Adipocyte (in vitro differentiated cells): Measurements from ENCODE around the gene MSH4.
"Not testable (repeated sequence)": the region's sequence is repeated elsewhere in the genome, so short reads cannot be mapped to it uniquely, and the experiment has no call there.

Experiments used
- DNase-seq: peaks from one replicate; pipeline ENCODE4 v3.0.0-alpha.2; 2015; ENCODE audit warnings: low read depth
- H3K27me3 ChIP-seq: replicated peaks from 2 replicates; pipeline ENCODE4 v1.7.0; 2013; ENCODE audit warnings: mild to moderate bottlenecking, low read length, moderate library complexity; ENCODE audit not compliant: control insufficient read depth, insufficient read depth
- H3K36me3 ChIP-seq: 2 replicates; pipeline ENCODE4 v1.7.0; 2013; ENCODE audit warnings: low read length, mild to moderate bottlenecking, moderate library complexity; ENCODE audit not compliant: control insufficient read depth, insufficient read depth, severe bottlenecking
- H3K4me1 ChIP-seq: 2 replicates; pipeline ENCODE4 v1.7.0; 2013; ENCODE audit warnings: mild to moderate bottlenecking, low read length, moderate library complexity; ENCODE audit not compliant: control insufficient read depth, insufficient read depth
- H3K4me3 ChIP-seq: 2 replicates; pipeline ENCODE4 v1.7.0; 2013; ENCODE audit warnings: mild to moderate bottlenecking, low read length, moderate library complexity
- H3K9ac ChIP-seq: 2 replicates; pipeline ENCODE4 v1.7.0; 2013; ENCODE audit warnings: mild to moderate bottlenecking, low read length, moderate library complexity
- H3K9me3 ChIP-seq: 2 replicates; pipeline ENCODE4 v1.7.0; 2013; ENCODE audit warnings: mild to moderate bottlenecking, low read length, moderate library complexity; ENCODE audit not compliant: control insufficient read depth

MSH4 gene

DNA sequence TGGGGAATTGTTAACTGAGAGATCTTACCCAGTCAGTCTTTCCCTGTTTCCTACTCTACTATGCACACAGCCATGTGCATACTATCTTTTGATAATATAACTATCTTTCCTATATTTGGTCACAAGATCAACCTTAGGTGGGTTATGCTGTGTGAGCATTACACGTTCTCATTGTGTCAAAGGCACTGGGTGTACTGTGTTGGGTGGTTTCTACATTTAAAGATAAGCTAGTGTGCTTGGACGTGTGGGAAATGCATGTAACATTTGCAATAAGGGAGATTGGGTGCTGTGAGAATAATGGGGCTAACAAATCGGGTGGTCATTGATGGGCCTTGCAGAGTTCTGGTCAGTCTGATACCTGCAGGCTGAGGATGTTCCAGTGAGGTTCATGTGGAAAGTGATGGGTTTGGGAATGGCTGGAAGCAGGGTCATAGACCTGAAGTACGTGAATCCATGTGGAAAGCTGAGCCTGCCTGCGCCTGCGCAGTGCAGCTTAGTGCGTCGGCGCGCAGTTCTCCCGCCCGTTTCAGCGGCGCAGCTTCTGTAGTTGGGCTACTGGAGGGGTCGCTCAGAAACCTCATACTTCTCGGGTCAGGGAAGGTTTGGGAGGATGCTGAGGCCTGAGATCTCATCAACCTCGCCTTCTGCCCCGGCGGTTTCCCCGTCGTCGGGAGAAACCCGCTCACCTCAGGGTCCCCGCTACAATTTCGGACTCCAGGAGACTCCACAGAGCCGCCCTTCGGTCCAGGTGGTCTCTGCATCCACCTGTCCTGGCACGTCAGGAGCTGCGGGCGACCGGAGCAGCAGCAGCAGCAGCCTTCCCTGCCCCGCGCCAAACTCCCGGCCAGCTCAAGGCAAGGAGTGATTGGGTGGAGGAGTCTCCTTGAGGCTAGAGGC, at the start of gene MSH4:
TSS of gene MSH4 (plus strand) at position 507 of the 897 bp plus-strand sequence. CDS start at position 611, 104 bp downstream.
- H3K9ac ChIP-seq, result no peak within 1 kb of the TSS
- DNase-seq, result no peak
- H3K36me3 ChIP-seq, result peaks cover 53% of the 10 kb centered on the region
- H3K27me3 ChIP-seq, result no peaks in the 10 kb centered on the region
- peaks cover 3% of the 10 kb centered on the region for H3K4me1 ChIP-seq
- H3K9me3 ChIP-seq, result no peaks in the 10 kb centered on the region
- H3K4me3 ChIP-seq, result no peak within 1 kb of the TSS

DNA sequence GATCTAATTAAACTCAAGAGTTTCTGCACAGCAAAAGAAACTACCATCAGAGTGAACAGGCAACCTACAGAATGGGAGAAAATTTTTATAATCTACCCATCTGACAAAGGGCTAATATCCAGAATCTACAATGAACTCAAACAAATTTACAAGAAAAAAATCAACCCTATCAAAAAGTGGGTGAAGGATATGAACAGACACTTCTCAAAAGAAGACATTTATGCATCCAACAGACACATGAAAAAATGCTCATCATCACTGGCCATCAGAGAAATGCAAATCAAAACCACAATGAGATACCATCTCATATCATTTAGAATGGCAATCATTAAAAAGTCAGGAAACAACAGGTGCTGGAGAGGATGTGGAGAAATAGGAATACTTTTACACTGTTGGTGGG, 39.5 kb upstream of the MSH4 start:
- not testable (repeated sequence) for H3K27me3 ChIP-seq, H3K4me3 ChIP-seq, H3K9me3 ChIP-seq, H3K4me1 ChIP-seq, H3K9ac ChIP-seq, DNase-seq
- peaks cover 39% of the 10 kb centered on the region for H3K36me3 ChIP-seq

DNA sequence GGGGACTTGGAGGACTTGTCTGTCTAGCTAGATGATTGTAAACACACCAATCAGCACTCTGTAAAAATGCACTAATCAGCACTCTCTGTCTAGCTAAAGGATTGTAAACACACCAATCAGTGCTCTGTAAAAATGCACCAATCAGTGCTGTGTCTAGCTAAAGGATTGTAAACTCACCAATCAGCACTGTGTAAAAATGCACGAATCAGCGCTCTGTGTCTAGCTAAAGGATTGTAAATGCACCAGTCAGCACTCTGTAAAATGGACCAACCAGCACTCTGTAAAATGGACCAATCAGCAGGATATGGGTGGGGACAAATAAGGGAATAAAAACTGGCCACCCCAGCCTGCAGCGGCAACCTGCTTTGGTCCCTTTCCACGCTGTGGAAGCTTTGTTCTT, 38.1 kb upstream of the MSH4 start:
- not testable (repeated sequence) for DNase-seq, H3K4me1 ChIP-seq, H3K27me3 ChIP-seq, H3K9me3 ChIP-seq, H3K4me3 ChIP-seq, H3K9ac ChIP-seq
- peaks cover 26% of the 10 kb centered on the region for H3K36me3 ChIP-seq

DNA sequence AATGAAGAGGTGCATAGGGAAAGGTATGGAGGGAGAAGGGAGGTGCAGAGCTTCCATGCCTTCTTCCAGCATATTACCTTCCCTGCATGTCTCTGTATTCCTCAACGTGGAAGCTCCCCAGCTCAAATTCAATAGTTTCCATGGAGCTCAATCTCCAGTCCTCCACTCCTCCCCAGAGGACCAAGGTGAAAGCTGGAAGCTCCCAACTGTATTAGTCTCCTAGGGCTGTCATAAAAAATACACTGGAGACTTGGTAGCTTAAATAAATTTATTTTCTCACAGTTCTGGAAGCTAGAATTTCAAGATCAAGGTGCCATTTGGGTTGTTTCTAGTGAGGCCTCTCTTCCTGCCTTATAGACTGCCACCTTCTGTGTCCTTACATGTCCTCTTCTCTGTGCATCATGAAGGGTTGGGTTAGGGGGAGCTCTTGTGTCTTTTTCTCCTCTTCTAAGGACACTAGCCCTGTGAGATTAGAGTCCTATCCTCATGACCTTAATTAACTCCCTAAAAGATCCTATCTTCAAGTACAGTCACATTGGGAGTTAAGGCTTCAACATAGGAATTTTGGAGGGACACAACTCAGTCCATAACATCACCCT, 32.5 kb upstream of the MSH4 start:
- H3K9ac ChIP-seq, result no peak overlapping the region
- peaks cover 5% of the 10 kb centered on the region for H3K4me1 ChIP-seq
- H3K4me3 ChIP-seq, result no peak overlapping the region
- no peaks in the 10 kb centered on the region for H3K27me3 ChIP-seq
- no peaks in the 10 kb centered on the region for H3K9me3 ChIP-seq
- no peaks in the 10 kb centered on the region for H3K36me3 ChIP-seq
- DNase-seq, result no peak

DNA sequence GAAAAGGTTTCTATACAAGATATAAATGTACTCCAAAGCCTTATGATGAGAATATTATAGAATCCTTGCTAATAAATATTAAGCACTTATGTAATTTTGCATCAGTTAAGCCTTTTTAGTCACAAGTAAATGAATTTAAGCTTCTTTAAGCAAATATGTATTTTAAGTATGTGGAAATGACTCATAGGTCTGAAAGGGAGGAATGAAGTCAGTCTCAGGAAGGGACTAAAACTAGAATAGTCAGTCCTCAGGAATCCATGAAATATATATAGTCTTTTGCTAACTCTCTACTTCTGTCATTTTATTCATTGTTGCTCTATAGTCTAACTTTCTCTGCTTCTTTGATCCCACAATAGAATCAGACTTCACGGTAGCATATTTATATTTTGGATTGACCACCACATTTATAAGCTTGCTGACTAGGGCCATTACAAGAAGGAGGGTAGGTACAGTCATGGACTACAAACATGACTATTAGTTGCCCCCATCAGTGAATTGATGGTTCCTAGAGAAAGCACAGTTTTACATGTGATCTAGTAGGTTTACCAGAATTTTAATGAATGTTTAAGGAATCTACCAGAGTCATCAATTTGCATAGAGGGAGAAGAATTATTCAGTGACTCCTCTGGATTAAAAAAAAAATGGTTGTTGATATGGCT, 30.9 kb upstream of the MSH4 start:
- peak; percentile 84 for DNase-seq
- Histone ChIP-seq H3K4me3 (no peak overlapping the region), H3K36me3 (no peaks in the 10 kb centered on the region), H3K9me3 (no peaks in the 10 kb centered on the region), H3K9ac (no peak overlapping the region), H3K27me3 (no peaks in the 10 kb centered on the region), H3K4me1 (peaks cover 5% of the 10 kb centered on the region)

DNA sequence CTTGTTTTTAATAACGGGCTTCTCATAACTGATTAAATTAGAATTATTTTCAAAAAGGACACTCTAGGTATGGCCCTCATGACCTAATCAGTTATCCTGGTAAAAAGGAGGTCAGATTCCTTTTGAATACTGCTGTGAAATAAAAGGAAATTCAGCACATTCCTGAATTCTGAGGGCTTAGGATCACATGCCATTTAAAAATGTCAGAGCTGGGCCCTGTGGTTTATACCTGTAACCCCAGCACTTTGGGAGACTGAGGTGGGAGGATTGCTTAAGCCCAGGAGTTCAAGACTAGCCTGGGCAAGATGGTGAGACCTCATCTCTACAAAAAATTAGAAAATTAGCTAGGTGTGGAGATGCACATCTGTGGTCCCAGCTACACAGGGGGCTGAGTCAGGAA, 28.7 kb upstream of the MSH4 start:
- peaks cover 5% of the 10 kb centered on the region for H3K4me1 ChIP-seq
- no peak overlapping the region for H3K9ac ChIP-seq
- H3K4me3 ChIP-seq, result no peak overlapping the region
- DNase-seq, result no peak
- no peaks in the 10 kb centered on the region for H3K9me3 ChIP-seq
- H3K36me3 ChIP-seq, result no peaks in the 10 kb centered on the region
- no peaks in the 10 kb centered on the region for H3K27me3 ChIP-seq

DNA sequence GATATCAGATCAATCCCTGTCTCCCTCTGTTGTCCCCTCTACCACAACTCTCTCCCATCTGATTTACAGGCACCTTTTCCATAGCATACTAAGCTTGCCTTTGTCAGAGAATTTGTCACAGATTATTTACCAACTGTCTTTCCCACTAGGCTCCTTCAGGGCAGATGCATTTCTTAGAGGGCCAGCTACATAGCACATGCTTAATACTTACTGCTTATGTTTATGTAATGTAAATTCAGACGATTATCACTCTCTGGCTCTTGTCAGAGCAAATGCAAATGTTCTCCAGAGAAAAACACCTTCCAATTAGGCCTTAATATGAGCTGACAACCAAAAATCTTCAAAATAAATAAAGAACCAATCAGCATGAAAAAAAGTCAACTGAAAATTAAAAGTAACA, 25.9 kb upstream of the MSH4 start:
- DNase-seq, result no peak
- Histone ChIP-seq H3K27me3 (no peaks in the 10 kb centered on the region), H3K4me1 (peaks cover 5% of the 10 kb centered on the region), H3K9ac (no peak overlapping the region), H3K36me3 (no peaks in the 10 kb centered on the region), H3K4me3 (no peak overlapping the region), H3K9me3 (no peaks in the 10 kb centered on the region)

DNA sequence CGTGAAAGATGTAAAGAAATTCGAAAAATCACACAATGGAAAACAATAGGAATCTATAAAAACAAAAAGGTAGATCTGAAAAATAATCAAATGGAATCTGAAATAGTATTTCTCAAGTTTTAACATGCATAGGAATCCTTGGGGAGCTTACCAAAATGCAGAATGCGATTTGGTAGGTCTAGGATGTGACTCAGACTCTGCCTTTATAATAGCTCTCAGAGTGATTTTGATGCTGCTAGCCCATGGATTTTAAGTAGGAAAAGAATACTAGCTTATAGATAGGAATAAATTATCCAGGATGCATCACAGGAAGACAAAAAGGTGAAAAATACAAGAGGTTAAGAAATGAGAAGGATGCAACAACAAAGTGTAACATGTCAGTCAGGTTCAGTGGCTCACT, 24.7 kb upstream of the MSH4 start:
- Histone ChIP-seq H3K9ac (no peak overlapping the region), H3K36me3 (no peaks in the 10 kb centered on the region), H3K27me3 (no peaks in the 10 kb centered on the region), H3K4me3 (no peak overlapping the region), H3K9me3 (no peaks in the 10 kb centered on the region), H3K4me1 (no peaks in the 10 kb centered on the region)
- no peak for DNase-seq

DNA sequence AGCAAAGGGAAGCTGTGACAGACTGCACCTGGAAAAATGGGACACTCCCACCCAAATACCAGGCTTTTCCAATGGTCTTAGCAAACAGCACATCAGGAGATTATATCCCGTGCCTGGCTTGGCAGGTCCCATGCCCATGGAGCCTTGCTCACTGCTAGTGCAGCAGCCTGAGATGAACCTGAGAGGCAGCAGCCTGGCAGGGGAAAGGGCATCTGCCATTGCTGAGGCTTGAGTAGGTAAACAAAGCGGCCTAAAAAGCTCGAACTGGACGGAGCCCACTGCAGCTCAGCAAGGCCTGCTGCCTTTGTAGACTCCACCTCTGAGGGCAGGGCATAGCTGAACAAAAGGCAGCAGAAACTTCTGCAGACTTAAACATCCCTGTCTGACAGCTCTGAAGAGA, 18.9 kb upstream of the MSH4 start:
- not testable (repeated sequence) for H3K4me1 ChIP-seq, DNase-seq, H3K9me3 ChIP-seq, H3K9ac ChIP-seq, H3K36me3 ChIP-seq, H3K4me3 ChIP-seq, H3K27me3 ChIP-seq

DNA sequence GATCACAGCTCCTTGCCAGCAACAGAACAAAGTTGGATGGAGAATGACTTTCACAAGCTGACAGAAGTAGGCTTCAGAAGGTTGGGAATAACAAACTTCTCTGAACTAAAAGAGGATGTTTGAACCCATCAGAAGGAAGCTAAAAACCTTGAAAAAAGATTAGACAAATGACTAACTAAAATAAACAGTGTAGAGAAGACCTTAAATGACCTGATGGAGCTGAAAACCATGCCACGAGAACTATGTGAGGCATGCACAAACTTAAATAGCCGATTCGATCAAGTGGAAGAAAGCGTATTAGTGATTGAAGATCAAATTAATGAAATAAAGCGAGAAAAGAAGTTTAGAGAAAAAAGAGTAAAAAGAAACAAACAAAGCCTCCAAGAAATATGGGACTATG, 18.0 kb upstream of the MSH4 start:
- H3K36me3 ChIP-seq, H3K4me3 ChIP-seq, H3K9ac ChIP-seq, H3K9me3 ChIP-seq, H3K27me3 ChIP-seq, H3K4me1 ChIP-seq, DNase-seq: not testable (repeated sequence)

DNA sequence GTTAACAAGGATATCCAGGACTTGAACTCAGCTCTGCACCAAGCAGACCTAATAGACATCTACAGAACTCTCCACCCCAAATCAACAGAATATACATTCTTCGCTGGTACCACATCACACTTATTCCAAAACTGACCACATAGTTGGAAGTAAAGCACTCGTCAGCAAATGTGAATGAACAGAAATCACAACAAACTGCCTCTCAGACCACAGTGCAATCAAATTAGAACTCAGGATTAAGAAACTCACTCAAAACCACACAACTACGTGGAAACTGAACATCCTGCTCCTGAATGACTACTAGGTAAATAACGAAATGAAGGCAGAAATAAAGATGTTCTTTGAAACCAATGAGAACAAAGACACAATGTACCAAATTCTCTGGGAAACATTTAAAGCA, 16.5 kb upstream of the MSH4 start:
- H3K9ac ChIP-seq, H3K36me3 ChIP-seq, H3K9me3 ChIP-seq, DNase-seq, H3K4me1 ChIP-seq, H3K4me3 ChIP-seq, H3K27me3 ChIP-seq: not testable (repeated sequence)
